DND-41 (cell line): Measurements from ENCODE around the gene PARN.
"Not testable (repeated sequence)": the region's sequence is repeated elsewhere in the genome, so short reads cannot be mapped to it uniquely, and the experiment has no call there.

Experiments used
- ATAC-seq: fragments of 200-7000 bp; cut with Tn5 transposase; 3 replicates; pipeline ENCODE4 v1.9.1; 2021; ENCODE audit warnings: low read depth; ENCODE audit not compliant: insufficient read depth
- DNase-seq: peaks from one replicate; pipeline ENCODE4 v3.0.0-alpha.2; 2020
- H2AFZ ChIP-seq: 2 replicates; pipeline ENCODE4 v1.6.0; 2012; ENCODE audit warnings: low read depth, low read length
- H3K27ac ChIP-seq: 2 replicates; pipeline ENCODE4 v1.5.1; 2012; ENCODE audit warnings: low read length, inconsistent platforms
- H3K27me3 ChIP-seq: fragments of 200-600 bp; sonication (generic); 2 replicates; pipeline ENCODE4 v1.6.0; 2012; ENCODE audit warnings: low read length, mild to moderate bottlenecking, inconsistent platforms; ENCODE audit not compliant: insufficient read depth, poor library complexity
- H3K36me3 ChIP-seq: 2 replicates; pipeline ENCODE4 v1.5.1; 2012; ENCODE audit warnings: low read length, inconsistent platforms; ENCODE audit not compliant: insufficient read depth
- H3K4me1 ChIP-seq: 2 replicates; pipeline ENCODE4 v1.5.1; 2012; ENCODE audit warnings: mild to moderate bottlenecking, low read length; ENCODE audit not compliant: insufficient read depth
- H3K4me2 ChIP-seq: 2 replicates; pipeline ENCODE4 v1.6.0; 2012; ENCODE audit warnings: mild to moderate bottlenecking, moderate library complexity, low read length, inconsistent platforms; ENCODE audit not compliant: insufficient read depth
- H3K4me3 ChIP-seq, 2 experiments: fragments of 200-600 bp in 1 of 2; shearing (Covaris generic) in 1 of 2; 2 replicates each; pipeline ENCODE4 v1.5.1; 2012 to 2016; ENCODE audit warnings: inconsistent platforms in 2 of 2, low read length in 2 of 2, mild to moderate bottlenecking in 2 of 2, low read depth in 1 of 2, moderate library complexity in 1 of 2
- H3K79me2 ChIP-seq: 2 replicates; pipeline ENCODE4 v1.6.0; 2012; ENCODE audit warnings: low read length, inconsistent platforms; ENCODE audit not compliant: insufficient read depth
- H3K9ac ChIP-seq: 2 replicates; pipeline ENCODE4 v1.6.0; 2012; ENCODE audit warnings: low read depth, mild to moderate bottlenecking, inconsistent platforms, low read length, moderate library complexity
- H3K9me3 ChIP-seq: 2 replicates; pipeline ENCODE4 v1.5.1; 2012; ENCODE audit warnings: low read length, moderate library complexity, mild to moderate bottlenecking, inconsistent platforms; ENCODE audit not compliant: insufficient read depth, severe bottlenecking
- H4K20me1 ChIP-seq: 2 replicates; pipeline ENCODE4 v1.6.0; 2012; ENCODE audit warnings: low read length; ENCODE audit not compliant: insufficient read depth
- CTCF ChIP-seq: IDR thresholded peaks from 2 replicates; pipeline ENCODE4 v1.5.1; 2012; ENCODE audit warnings: borderline replicate concordance, low read length, moderate library complexity, mild to moderate bottlenecking; ENCODE audit not compliant: poor library complexity, severe bottlenecking; ENCODE audit errors: extremely low read depth
- EZH2 ChIP-seq: IDR thresholded peaks from 3 replicates; pipeline ENCODE4 v1.6.1; 2012; ENCODE audit warnings: borderline replicate concordance, low read depth, mild to moderate bottlenecking, moderate library complexity, low read length, inconsistent platforms; ENCODE audit not compliant: severe bottlenecking

The PARN gene

GRCh38 chr16:14437426-14437825 is 192.6 kb downstream of the PARN start:
- Histone ChIP-seq H3K36me3 (0 out of 2 replicates have a peak, but pooled peaks cover 3% of the 10 kb centered on the region), H3K9ac (0 out of 2 replicates have a peak overlapping the region, but pooled peaks have one; percentile 32), H3K27me3 (no peaks in the 10 kb centered on the region), H4K20me1 (peaks cover 8% of the 10 kb centered on the region; the same call in 1 of the 2 replicates), H3K4me3 (peak overlapping the region in 1 of 2 experiments; percentile 50; a peak in 1 of 4 replicates), H3K4me1 (peaks cover 45% of the 10 kb centered on the region), H3K9me3 (no peaks in the 10 kb centered on the region), H2AFZ (no peak overlapping the region), H3K4me2 (peak overlapping the region; percentile 63), H3K79me2 (no peaks in the 10 kb centered on the region), H3K27ac (peak overlapping the region; percentile 72)
- DNase-seq (no peak), ATAC-seq (no peak)
- no peak for TF ChIP-seq CTCF
- no peak for TF ChIP-seq EZH2

- no peaks in the 10 kb centered on the region for H3K9me3 ChIP-seq
- H3K4me1 ChIP-seq, result peaks cover 45% of the 10 kb centered on the region
- H4K20me1 ChIP-seq, result peaks cover 8% of the 10 kb centered on the region; the same call in 1 of the 2 replicates
- peak overlapping the region; percentile 63 for H3K4me2 ChIP-seq
- peak overlapping the region; percentile 72 for H3K27ac ChIP-seq
- peak overlapping the region in 1 of 2 experiments; percentile 50; a peak in 2 of 4 replicates for H3K4me3 ChIP-seq
- ATAC-seq (peak; percentile 93), DNase-seq (peak; percentile 86)
- 0 out of 2 replicates have a peak, but pooled peaks cover 3% of the 10 kb centered on the region for H3K36me3 ChIP-seq
- no peaks in the 10 kb centered on the region for H3K27me3 ChIP-seq
- H3K79me2 ChIP-seq, result no peaks in the 10 kb centered on the region
- H2AFZ ChIP-seq, result no peak overlapping the region; the same call in 1 of the 2 replicates
- TF ChIP-seq CTCF (peak; percentile 44), EZH2 (no peak)
- peak overlapping the region; percentile 32 for H3K9ac ChIP-seq
Measured at GRCh38 chr16:14436401-14436955, 193.6 kb downstream of the PARN start.

- Histone ChIP-seq H3K27me3 (no peaks in the 10 kb centered on the region), H3K79me2 (no peaks in the 10 kb centered on the region), H3K4me2 (no peak overlapping the region), H3K27ac (no peak overlapping the region), H3K9me3 (no peaks in the 10 kb centered on the region), H3K36me3 (peaks cover 7% of the 10 kb centered on the region; the same call in 1 of the 2 replicates), H3K4me3 (no peak overlapping the region), H3K4me1 (peaks cover 45% of the 10 kb centered on the region), H3K9ac (no peak overlapping the region), H2AFZ (no peak overlapping the region), H4K20me1 (peaks cover 8% of the 10 kb centered on the region; the same call in 1 of the 2 replicates)
- ATAC-seq, result no peak
- no peak for TF ChIP-seq EZH2
- TF ChIP-seq CTCF, result no peak
- no peak for DNase-seq
Measured at GRCh38 chr16:14434860-14435259, 195.2 kb downstream of the PARN start.

- DNase-seq, H3K27ac ChIP-seq, H3K36me3 ChIP-seq, H4K20me1 ChIP-seq, H3K27me3 ChIP-seq, H2AFZ ChIP-seq, H3K4me1 ChIP-seq, ATAC-seq, H3K4me2 ChIP-seq, H3K4me3 ChIP-seq, H3K9me3 ChIP-seq, H3K79me2 ChIP-seq, H3K9ac ChIP-seq: not testable (repeated sequence)
Measured at GRCh38 chr16:14428971-14429637, 201.0 kb downstream of the PARN start.
